Right lobe of liver (tissue), 6 donors: Measurements from ENCODE around the gene OSCP1. TPM values are rescaled to one million over a fixed set of nuclear protein-coding genes. Genes with fewer than 3 reads are reported as not detected.

Experiments used
- ATAC-seq, 4 donors: fragments of 200-7000 bp; cut with Tn5 transposase; one replicate each; pipeline ENCODE4 v1.9.1; 2020; ENCODE audit warnings: mild to moderate bottlenecking in 4 of 4, moderate library complexity in 4 of 4
- DNase-seq, 3 donors: peaks; one replicate each; pipeline ENCODE4 v3.0.0-alpha.2; 2020
- H3K27ac ChIP-seq, 3 donors: fragments of 200-600 bp; one replicate each; pipeline ENCODE4 v1.8.0; 2022
- H3K27me3 ChIP-seq, 2 donors: fragments of 200-600 bp; one replicate each; pipeline ENCODE4 v1.8.0; 2022
- H3K36me3 ChIP-seq, 4 donors: fragments of 200-600 bp; sonication (generic) in 1 of 4; one replicate each; pipeline versions ENCODE4 v1.5.1 to v1.8.0; 2017 to 2022; ENCODE audit warnings: control low read depth in 1 of 4
- H3K4me1 ChIP-seq, 4 donors: fragments of 200-600 bp; sonication (generic) in 1 of 4; one replicate each; pipeline versions ENCODE4 v1.5.1 to v1.8.0; 2017 to 2022; ENCODE audit warnings: control low read depth in 1 of 4
- H3K4me3 ChIP-seq, 3 donors: fragments of 200-600 bp; one replicate each; pipeline ENCODE4 v1.8.0; 2022
- H3K9me3 ChIP-seq, 4 donors: fragments of 200-600 bp; sonication (generic) in 1 of 4; one replicate each; pipeline versions ENCODE4 v1.5.1 to v1.8.0; 2017 to 2022; ENCODE audit warnings: control low read depth in 1 of 4
- CTCF ChIP-seq, 4 donors: fragments of 200-600 bp in 3 of 4; fragments of 450-650 bp in 1 of 4; IDR thresholded peaks; one replicate each; pipeline versions ENCODE4 v1.5.1 to v1.8.0; 2016 to 2022; ENCODE audit warnings: antibody characterized with exemption in 4 of 4, mild to moderate bottlenecking in 2 of 4
- POLR2A ChIP-seq: fragments of 450-650 bp; IDR thresholded peaks from one replicate; pipeline ENCODE4 v1.6.1; 2017; ENCODE audit warnings: antibody characterized with exemption, mild to moderate bottlenecking
- WGBS: methylation state at CpG from one replicate; pipeline ENCODE4 v1.1.6; 2018; ENCODE audit warnings: low coverage, low lambda C conversion rate; ENCODE audit not compliant: insufficient coverage; ENCODE audit errors: missing lambda C conversion rate; 5-methylcytosine and 5-hydroxymethylcytosine counted together
- intact Hi-C, 2 donors: fragments of 100-400 bp; cut with DNase I; formaldehyde crosslinking; loops; one replicate each; pipeline versions ENCODE4 v1.11.2 to v1.14.1; 2022
- total RNA-seq, 6 experiments: library from RNA; depleted of rRNA in 2 of 6; stranded (reverse); fragments of >200 nt in 2 of 6; fragmentation: NEBNext Ultra II Directional in 3 of 6; extraction: Animal tissue kit (Norgen Biotek cat#: 25700) in 3 of 6; gene quantifications; one replicate each; pipeline versions ENCODE4 v1.1.0 to v1.2.4, GENCODE V29; 2016 to 2023
- donor health status: DM: no; HTN: yes; CAD: no.
- donor health status: DM: no; HTN: no; CAD: no.
- donor health status: DM: no; HTN: no; CAD: no.
- donor health status: DM: no; HTN: yes; CAD: no.
- donor health status: DM: no; HTN: yes; CAD: no.

The OSCP1 gene
- total RNA-seq, 6 experiments from 2014 or later, result 0.40 to 4.9 (median 1.7) TPM

GRCh38 chr1:36381405-36381804 is 68.8 kb downstream of the OSCP1 start:
- Histone ChIP-seq H3K4me1 (peaks cover 0 to 79% (median 24%) of the 10 kb centered on the region in 4 donors), H3K27ac (peak overlapping the region in 1 of 3 donors; percentile 95)

GRCh38 chr1:36380782-36381181 is 69.5 kb downstream of the OSCP1 start:
- Histone ChIP-seq H3K36me3 (no peaks in the 10 kb centered on the region), H3K9me3 (no peaks in the 10 kb centered on the region), H3K4me1 (peaks cover 0 to 84% (median 23%) of the 10 kb centered on the region in 4 donors), H3K27me3 (no peaks in the 10 kb centered on the region), H3K27ac (peak overlapping the region in 2 of 3 donors; percentile 90 to 95), H3K4me3 (no peak overlapping the region)
- whole genome bisulfite sequencing, result 62% methylated on average over 2 of the region's 3 CpGs
- intact Hi-C loops, result no loop called here
- no peak for DNase-seq
- no peak for ATAC-seq
- TF ChIP-seq POLR2A (no peak), CTCF (IDR thresholded peaks at IDR 0.05) (no peak)

More at GRCh38 chr1:36381405-36381804, 68.8 kb downstream of the OSCP1 start:
- intact Hi-C loops, result no loop called here
- WGBS, result 100% methylated on average over 4 of the region's 5 CpGs
- DNase-seq (peak in 1 of 3 donors; percentile 5), ATAC-seq (no peak)
- no peaks in the 10 kb centered on the region for H3K9me3 ChIP-seq
- H3K36me3 ChIP-seq, result no peaks in the 10 kb centered on the region
- no peak overlapping the region for H3K4me3 ChIP-seq
- TF ChIP-seq POLR2A (no peak), CTCF (IDR thresholded peaks at IDR 0.05) (no peak)
- no peaks in the 10 kb centered on the region for H3K27me3 ChIP-seq

GRCh38 chr1:36380143-36380619 is 70.1 kb downstream of the OSCP1 start:
- no peaks in the 10 kb centered on the region for H3K36me3 ChIP-seq
- 12% methylated on average over 5 of the region's 5 CpGs for WGBS

GRCh38 chr1:36377791-36378492 is 72.3 kb downstream of the OSCP1 start:
- H3K9me3 ChIP-seq, result no peaks in the 10 kb centered on the region
- no peaks in the 10 kb centered on the region for H3K27me3 ChIP-seq
- ATAC-seq (no peak), DNase-seq (no peak)
- peak overlapping the region in 1 of 3 donors; percentile 95 for H3K27ac ChIP-seq
- TF ChIP-seq POLR2A, result no peak
- no peak for TF ChIP-seq CTCF (IDR thresholded peaks at IDR 0.05)
- peaks cover 0 to 93% (median 37%) of the 10 kb centered on the region in 4 donors for H3K4me1 ChIP-seq
- WGBS, result 89% methylated on average over 3 of the region's 4 CpGs
- no peak overlapping the region for H3K4me3 ChIP-seq
- no peaks in the 10 kb centered on the region for H3K36me3 ChIP-seq
- intact Hi-C loops, result no loop called here

More at GRCh38 chr1:36380143-36380619, 70.1 kb downstream of the OSCP1 start:
- Histone ChIP-seq H3K27me3 (no peaks in the 10 kb centered on the region), H3K4me3 (peak overlapping the region in 2 of 3 donors; percentile 25), H3K27ac (peak overlapping the region in 2 of 3 donors; percentile 90 to 95), H3K4me1 (peaks cover 0 to 90% (median 27%) of the 10 kb centered on the region in 4 donors), H3K9me3 (no peaks in the 10 kb centered on the region)
- DNase-seq, result peak in 2 of 3 donors; percentile 74 to 75
- intact Hi-C loops, result no loop called here
- TF ChIP-seq CTCF (IDR thresholded peaks at IDR 0.05) (no peak), POLR2A (no peak)
- ATAC-seq, result peak; percentile 18 to 79 (median 74)
